ENCODE data around the gene CEP95.

GRCh38 chr17:64477849-64478248, 28.9 kb upstream of the CEP95 start:
- TF ChIP-seq, protein P1, sequence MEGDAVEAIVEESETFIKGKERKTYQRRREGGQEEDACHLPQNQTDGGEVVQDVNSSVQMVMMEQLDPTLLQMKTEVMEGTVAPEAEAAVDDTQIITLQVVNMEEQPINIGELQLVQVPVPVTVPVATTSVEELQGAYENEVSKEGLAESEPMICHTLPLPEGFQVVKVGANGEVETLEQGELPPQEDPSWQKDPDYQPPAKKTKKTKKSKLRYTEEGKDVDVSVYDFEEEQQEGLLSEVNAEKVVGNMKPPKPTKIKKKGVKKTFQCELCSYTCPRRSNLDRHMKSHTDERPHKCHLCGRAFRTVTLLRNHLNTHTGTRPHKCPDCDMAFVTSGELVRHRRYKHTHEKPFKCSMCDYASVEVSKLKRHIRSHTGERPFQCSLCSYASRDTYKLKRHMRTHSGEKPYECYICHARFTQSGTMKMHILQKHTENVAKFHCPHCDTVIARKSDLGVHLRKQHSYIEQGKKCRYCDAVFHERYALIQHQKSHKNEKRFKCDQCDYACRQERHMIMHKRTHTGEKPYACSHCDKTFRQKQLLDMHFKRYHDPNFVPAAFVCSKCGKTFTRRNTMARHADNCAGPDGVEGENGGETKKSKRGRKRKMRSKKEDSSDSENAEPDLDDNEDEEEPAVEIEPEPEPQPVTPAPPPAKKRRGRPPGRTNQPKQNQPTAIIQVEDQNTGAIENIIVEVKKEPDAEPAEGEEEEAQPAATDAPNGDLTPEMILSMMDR (conservative IDR thresholded peaks at IDR 0.05 in 1 of 2, IDR thresholded peaks at IDR 0.05 in 1 of 2; ENCODE audit: extremely low read depth in 1 of 2, insufficient read depth in 1 of 2, low read depth in 1 of 2, low read length in 2 of 2) = no peak
- TF ChIP-seq EZH2 (IDR thresholded peaks at IDR 0.05; ENCODE audit: borderline replicate concordance, low read length) = no peak

Measured in mammary epithelial cell (primary cell).